MG63 (cell line): ENCODE data around the gene CACNA1D. TPM values are rescaled to one million over a fixed set of nuclear protein-coding genes. Genes with fewer than 3 reads are reported as not detected.

Experiments
- total RNA-seq: library from RNA; depleted of rRNA; stranded (reverse); fragments of >200 nt; shearing (Covaris generic); gene quantifications from 2 replicates; pipeline ENCODE4 v1.2.3, GENCODE V29; 2014; ENCODE audit warnings: low replicate concordance; rRNA removed

CACNA1D gene
- total RNA-seq, 1 experiment from 2014 or later: not detected

Other genes with a start within 250 kb of the CACNA1D start
- 315 and 707 TPM in 2 replicates for gene TKT, start 238.6 kb upstream of the CACNA1D start, total RNA-seq
- gene DCP1A, start 147.1 kb upstream of the CACNA1D start, total RNA-seq: 4.4 and 5.9 TPM in 2 replicates